SIG-M5 treated with dmso at 0.1 percent for 504 hours (cell line): Measurements from ENCODE around the gene SPEN.
"Not testable (repeated sequence)": the region's sequence is repeated elsewhere in the genome, so short reads cannot be mapped to it uniquely, and the experiment has no call there.

ENCODE experiments used
- DNase-seq: peaks from one replicate; lab custom pipeline; 2025; ENCODE audit not compliant: unreplicated experiment; lab: John Stamatoyannopoulos, UW

Gene SPEN

GRCh38 chr1:15896841-15897610, 49.5 kb downstream of the SPEN start:
- DNase-seq = not testable (repeated sequence)

- DNase-seq = no peak
Observed at GRCh38 chr1:15899266-15899665, 51.8 kb downstream of the SPEN start.

- DNase-seq = no peak
Observed at GRCh38 chr1:15900662-15901279, 53.3 kb downstream of the SPEN start.

- DNase-seq = no peak
Observed at GRCh38 chr1:15902882-15903281, 55.4 kb downstream of the SPEN start.

GRCh38 chr1:15908597-15908996, 61.1 kb downstream of the SPEN start:
- DNase-seq = no peak

GRCh38 chr1:15911141-15911540, 63.6 kb downstream of the SPEN start:
- no peak for DNase-seq

GRCh38 chr1:15911927-15912326, 64.4 kb downstream of the SPEN start:
- peak; percentile 9 for DNase-seq

- not testable (repeated sequence) for DNase-seq
Observed at GRCh38 chr1:15913607-15914006, 66.1 kb downstream of the SPEN start.

GRCh38 chr1:15915991-15916390, 68.5 kb downstream of the SPEN start:
- no peak for DNase-seq

- no peak for DNase-seq
Observed at GRCh38 chr1:15916417-15916816, 68.9 kb downstream of the SPEN start.

GRCh38 chr1:15916916-15917315, 69.4 kb downstream of the SPEN start:
- DNase-seq = no peak

- DNase-seq = no peak
Observed at GRCh38 chr1:15918962-15919715, 71.6 kb downstream of the SPEN start.

- no peak for DNase-seq
Observed at GRCh38 chr1:15923241-15923640, 75.7 kb downstream of the SPEN start.

GRCh38 chr1:15926448-15926847, 78.9 kb downstream of the SPEN start:
- DNase-seq = not testable (repeated sequence)

GRCh38 chr1:15928971-15929965, 81.8 kb downstream of the SPEN start:
- DNase-seq = no peak

GRCh38 chr1:15931401-15931800, 83.9 kb downstream of the SPEN start:
- DNase-seq = no peak

GRCh38 chr1:15931884-15932283, 84.4 kb downstream of the SPEN start:
- no peak for DNase-seq

- DNase-seq = no peak
Observed at GRCh38 chr1:15932612-15933011, 85.1 kb downstream of the SPEN start.

GRCh38 chr1:15933684-15934083, 86.2 kb downstream of the SPEN start:
- no peak for DNase-seq

GRCh38 chr1:15934211-15935055, 86.9 kb downstream of the SPEN start:
- no peak for DNase-seq
